Thyroid gland (tissue), 4 donors: ENCODE data around the gene NKAIN4.

ENCODE experiments used
- POLR2A ChIP-seq, 2 donors: fragments of 450-650 bp; IDR thresholded peaks; one replicate each; pipeline ENCODE4 v1.6.1; 2017; ENCODE audit warnings: antibody characterized with exemption in 2 of 2, mild to moderate bottlenecking in 2 of 2, moderate library complexity in 1 of 2
- TF ChIP-seq, protein P1 (sequence below), 6 experiments: fragments of 200-600 bp in 3 of 6; fragments of 450-650 bp in 3 of 6; sonication (generic) in 3 of 6; IDR thresholded peaks; one replicate each; pipeline ENCODE4 v1.5.1; 2016 to 2019; ENCODE audit warnings: antibody characterized with exemption in 6 of 6, mild to moderate bottlenecking in 2 of 6, inconsistent platforms in 1 of 6, moderate library complexity in 1 of 6

DNA sequence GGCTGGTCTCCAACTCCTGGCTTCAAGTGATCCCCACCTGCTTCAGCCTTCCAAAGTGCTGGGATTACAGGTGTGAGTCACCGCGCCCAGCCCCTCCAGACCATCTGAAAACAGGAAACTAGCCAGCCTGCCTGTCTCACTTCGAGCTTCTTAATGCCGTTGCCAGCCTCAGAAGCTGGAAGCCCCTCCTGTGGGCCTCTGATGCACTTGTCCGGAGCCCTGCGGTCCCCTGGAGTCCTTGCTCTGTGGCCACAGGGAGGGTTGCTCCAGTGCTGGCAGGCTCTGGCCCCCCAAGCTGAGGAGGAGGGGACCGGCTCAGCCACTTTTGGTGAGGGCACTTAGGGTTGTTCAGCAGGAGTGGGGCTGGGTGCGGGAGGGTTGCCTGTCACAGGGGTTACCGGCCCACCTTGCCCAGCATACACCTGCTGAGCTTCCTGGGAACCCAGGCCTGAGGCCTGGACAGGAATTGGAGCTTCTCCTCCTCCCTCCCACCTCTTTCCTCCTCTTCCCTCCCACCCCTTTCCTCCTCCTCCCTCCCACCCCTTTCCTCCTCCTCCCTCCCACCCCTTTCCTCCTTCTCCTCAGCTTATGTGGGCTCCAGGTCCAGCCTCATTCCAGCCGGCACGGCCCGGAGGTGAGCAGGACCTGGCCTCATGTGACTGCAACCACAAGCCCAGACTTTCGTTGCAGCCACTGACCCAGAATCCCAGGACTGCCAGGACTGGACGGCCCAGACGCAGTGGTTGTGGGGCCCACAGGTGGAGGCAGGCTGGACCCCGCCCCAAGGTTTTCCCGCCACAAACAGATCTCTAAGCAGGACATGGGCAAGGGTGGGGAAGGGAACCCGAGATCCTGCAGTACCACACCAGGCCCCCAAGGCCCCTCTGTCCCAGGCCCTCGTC lies 28.0 kb downstream of the NKAIN4 start:
- TF ChIP-seq, protein P1, sequence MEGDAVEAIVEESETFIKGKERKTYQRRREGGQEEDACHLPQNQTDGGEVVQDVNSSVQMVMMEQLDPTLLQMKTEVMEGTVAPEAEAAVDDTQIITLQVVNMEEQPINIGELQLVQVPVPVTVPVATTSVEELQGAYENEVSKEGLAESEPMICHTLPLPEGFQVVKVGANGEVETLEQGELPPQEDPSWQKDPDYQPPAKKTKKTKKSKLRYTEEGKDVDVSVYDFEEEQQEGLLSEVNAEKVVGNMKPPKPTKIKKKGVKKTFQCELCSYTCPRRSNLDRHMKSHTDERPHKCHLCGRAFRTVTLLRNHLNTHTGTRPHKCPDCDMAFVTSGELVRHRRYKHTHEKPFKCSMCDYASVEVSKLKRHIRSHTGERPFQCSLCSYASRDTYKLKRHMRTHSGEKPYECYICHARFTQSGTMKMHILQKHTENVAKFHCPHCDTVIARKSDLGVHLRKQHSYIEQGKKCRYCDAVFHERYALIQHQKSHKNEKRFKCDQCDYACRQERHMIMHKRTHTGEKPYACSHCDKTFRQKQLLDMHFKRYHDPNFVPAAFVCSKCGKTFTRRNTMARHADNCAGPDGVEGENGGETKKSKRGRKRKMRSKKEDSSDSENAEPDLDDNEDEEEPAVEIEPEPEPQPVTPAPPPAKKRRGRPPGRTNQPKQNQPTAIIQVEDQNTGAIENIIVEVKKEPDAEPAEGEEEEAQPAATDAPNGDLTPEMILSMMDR (IDR thresholded peaks at IDR 0.05), result no peak
- no peak for TF ChIP-seq POLR2A (IDR thresholded peaks at IDR 0.05)
